Fibroblast of villous mesenchyme (primary cell): ENCODE data around the gene ERICH6B. TPM values are rescaled to one million over a fixed set of nuclear protein-coding genes. Genes with fewer than 3 reads are reported as not detected.

Experiments
- DNase-seq: peaks from one replicate; pipeline ENCODE4 v3.0.0-alpha.2; 2010; ENCODE audit warnings: low read depth
- H3K4me3 ChIP-seq: 2 replicates; pipeline ENCODE4 v1.5.1; 2011; ENCODE audit warnings: low read depth, mild to moderate bottlenecking, low read length
- total RNA-seq: library from RNA; depleted of rRNA; stranded (reverse); fragments of >200 nt; gene quantifications from 2 replicates; pipeline ENCODE4 v1.2.3, GENCODE V29; 2012
- TF ChIP-seq, protein P1 (sequence below): IDR thresholded peaks from 2 replicates; pipeline ENCODE4 v1.5.1; 2012; ENCODE audit warnings: low read depth, mild to moderate bottlenecking, low read length; ENCODE audit not compliant: insufficient read depth

Gene ERICH6B
- total RNA-seq, 1 donor, result not detected

GRCh38 chr13:45542391-45542790 lies 73.1 kb downstream of the ERICH6B start:
- no peak for DNase-seq
- H3K4me3 ChIP-seq, result no peak overlapping the region
- TF ChIP-seq, protein P1, sequence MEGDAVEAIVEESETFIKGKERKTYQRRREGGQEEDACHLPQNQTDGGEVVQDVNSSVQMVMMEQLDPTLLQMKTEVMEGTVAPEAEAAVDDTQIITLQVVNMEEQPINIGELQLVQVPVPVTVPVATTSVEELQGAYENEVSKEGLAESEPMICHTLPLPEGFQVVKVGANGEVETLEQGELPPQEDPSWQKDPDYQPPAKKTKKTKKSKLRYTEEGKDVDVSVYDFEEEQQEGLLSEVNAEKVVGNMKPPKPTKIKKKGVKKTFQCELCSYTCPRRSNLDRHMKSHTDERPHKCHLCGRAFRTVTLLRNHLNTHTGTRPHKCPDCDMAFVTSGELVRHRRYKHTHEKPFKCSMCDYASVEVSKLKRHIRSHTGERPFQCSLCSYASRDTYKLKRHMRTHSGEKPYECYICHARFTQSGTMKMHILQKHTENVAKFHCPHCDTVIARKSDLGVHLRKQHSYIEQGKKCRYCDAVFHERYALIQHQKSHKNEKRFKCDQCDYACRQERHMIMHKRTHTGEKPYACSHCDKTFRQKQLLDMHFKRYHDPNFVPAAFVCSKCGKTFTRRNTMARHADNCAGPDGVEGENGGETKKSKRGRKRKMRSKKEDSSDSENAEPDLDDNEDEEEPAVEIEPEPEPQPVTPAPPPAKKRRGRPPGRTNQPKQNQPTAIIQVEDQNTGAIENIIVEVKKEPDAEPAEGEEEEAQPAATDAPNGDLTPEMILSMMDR, result no peak

DNA sequence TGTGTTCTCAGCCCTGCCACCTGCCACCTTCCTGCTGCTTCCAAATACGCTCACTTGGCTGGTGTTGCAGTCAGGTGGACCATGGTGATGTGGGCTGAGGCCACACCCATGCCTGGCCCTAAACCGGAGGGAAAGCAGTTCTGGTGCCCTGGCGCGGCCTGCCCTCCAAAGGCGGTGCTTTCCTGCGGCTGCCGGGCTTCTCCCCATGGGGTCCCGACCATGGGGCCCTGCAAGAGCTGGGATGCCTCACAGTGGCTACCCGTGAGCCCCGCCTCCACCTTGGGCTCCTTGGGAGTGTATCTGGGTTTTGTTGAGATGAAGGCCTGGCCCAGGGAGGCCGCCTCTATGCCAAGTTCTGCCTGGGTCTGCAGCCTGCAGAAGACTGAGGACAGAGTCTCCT lies 73.7 kb downstream of the ERICH6B start:
- no peak overlapping the region for H3K4me3 ChIP-seq
- TF ChIP-seq, protein P1, result no peak
- DNase-seq, result no peak

GRCh38 chr13:45540864-45541263 lies 74.7 kb downstream of the ERICH6B start:
- no peak for DNase-seq
- TF ChIP-seq, protein P1, result no peak
- H3K4me3 ChIP-seq, result no peak overlapping the region

DNA sequence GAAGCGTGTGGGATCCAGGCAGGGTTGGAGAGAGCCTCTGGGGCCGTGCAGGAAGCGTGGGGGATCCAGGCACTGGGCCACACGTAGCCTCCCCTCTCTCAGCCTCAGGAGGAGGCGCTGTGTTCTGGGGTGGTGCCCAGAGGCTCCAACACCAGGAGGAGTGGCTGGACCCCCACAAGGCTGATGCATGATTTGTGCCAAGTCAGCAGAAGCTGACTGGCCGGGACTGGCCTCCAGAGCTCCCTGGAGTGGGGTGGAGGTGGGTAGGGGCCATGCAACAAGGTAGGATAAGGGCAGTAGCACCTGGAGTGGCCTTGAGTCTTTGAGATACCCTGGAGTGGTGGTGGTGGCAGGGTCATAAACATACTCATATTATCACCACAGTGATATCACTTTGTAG lies 75.3 kb downstream of the ERICH6B start:
- no peak for DNase-seq
- TF ChIP-seq, protein P1, result no peak
- no peak overlapping the region for H3K4me3 ChIP-seq

DNA sequence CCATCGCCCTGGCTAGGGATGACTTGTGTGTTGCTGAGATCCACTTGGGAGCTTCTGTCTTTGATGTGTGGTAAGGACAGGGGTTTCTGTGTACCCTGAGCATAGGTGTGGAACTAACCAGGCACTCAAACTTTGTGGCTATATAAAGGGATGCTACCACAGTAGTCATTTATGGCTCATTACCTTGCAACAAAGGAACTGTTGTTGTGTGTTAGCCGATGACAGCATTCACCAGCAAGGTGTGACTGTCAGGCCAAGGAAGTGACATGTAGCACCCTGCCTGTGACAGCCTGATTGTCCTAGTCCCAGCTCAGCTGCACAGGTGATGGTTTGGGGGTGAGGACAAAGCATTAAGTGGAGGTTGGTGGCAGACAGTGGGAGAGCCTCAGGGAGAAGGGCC lies 77.2 kb downstream of the ERICH6B start:
- H3K4me3 ChIP-seq, result no peak overlapping the region
- TF ChIP-seq, protein P1, result no peak
- no peak for DNase-seq

- TF ChIP-seq, protein P1, result no peak
- DNase-seq, result no peak
- no peak overlapping the region for H3K4me3 ChIP-seq
Measured at GRCh38 chr13:45537516-45537915, 78.0 kb downstream of the ERICH6B start.

- TF ChIP-seq, protein P1, result no peak
- no peak overlapping the region for H3K4me3 ChIP-seq
- no peak for DNase-seq
Measured at GRCh38 chr13:45536224-45536623, 79.3 kb downstream of the ERICH6B start.
